ENCODE measurements around the gene C1orf105. TPM values are rescaled to one million over a fixed set of nuclear protein-coding genes. Genes with fewer than 3 reads are reported as not detected.
A peak's percentile ranks its signal among the peaks of the same experiment; 100 is the strongest.

C1orf105 gene
- polyA plus RNA-seq, 1 donor from 2014 or later: not detected

GRCh38 chr1:172517081-172517480, 96.6 kb downstream of the C1orf105 start:
- Mint-ChIP-seq H3K4me1 (peaks cover 3 to 5% (median 5%) of the 10 kb centered on the region in 3 donors), H3K9me3 (no peaks in the 10 kb centered on the region), H3K4me3 (no peak overlapping the region), H3K36me3 (peaks cover 1% of the 10 kb centered on the region), H3K27ac (peak overlapping the region in 1 of 3 donors; percentile 28), H3K27me3 (peaks cover 2% of the 10 kb centered on the region)

- Mint-ChIP-seq H3K36me3 (peaks cover 1% of the 10 kb centered on the region), H3K9me3 (no peaks in the 10 kb centered on the region), H3K4me3 (no peak overlapping the region), H3K27me3 (peaks cover 2% of the 10 kb centered on the region), H3K4me1 (peaks cover 3 to 5% (median 5%) of the 10 kb centered on the region in 3 donors), H3K27ac (no peak overlapping the region)
Observed at GRCh38 chr1:172517545-172517944, 97.1 kb downstream of the C1orf105 start.

Other genes starting within 250 kb of the C1orf105 start
- 79.0 TPM for gene PIGC, start 23.4 kb downstream of the C1orf105 start, polyA plus RNA-seq
- gene SUCO, start 112.5 kb downstream of the C1orf105 start, polyA plus RNA-seq: 13.3 TPM
- 0.63 TPM for gene FASLG, start 238.4 kb downstream of the C1orf105 start, polyA plus RNA-seq

Measured in IgD-negative memory B cell (primary cell).